GM19099 (cell line): ENCODE data around the gene ELF3.

Experiments used
- POLR2A ChIP-seq: IDR thresholded peaks from 3 replicates; pipeline ENCODE4 v1.6.1; 2011; ENCODE audit warnings: low read depth; ENCODE audit not compliant: insufficient read length; ENCODE audit errors: extremely low read depth

The ELF3 gene

GRCh38 chr1:202010180-202011015 lies at the start of gene ELF3:
ELF3 (plus strand) TSS chr1:202010587; CDS start chr1:202011137, 550 bp downstream.
- peak; percentile 92 for TF ChIP-seq POLR2A

- no peak for TF ChIP-seq POLR2A
These were observed 46.1 kb upstream of the ELF3 start for GRCh38 chr1:201964261-201964660.

- TF ChIP-seq POLR2A, result no peak
These were observed 44.2 kb upstream of the ELF3 start for GRCh38 chr1:201966171-201966570.

DNA sequence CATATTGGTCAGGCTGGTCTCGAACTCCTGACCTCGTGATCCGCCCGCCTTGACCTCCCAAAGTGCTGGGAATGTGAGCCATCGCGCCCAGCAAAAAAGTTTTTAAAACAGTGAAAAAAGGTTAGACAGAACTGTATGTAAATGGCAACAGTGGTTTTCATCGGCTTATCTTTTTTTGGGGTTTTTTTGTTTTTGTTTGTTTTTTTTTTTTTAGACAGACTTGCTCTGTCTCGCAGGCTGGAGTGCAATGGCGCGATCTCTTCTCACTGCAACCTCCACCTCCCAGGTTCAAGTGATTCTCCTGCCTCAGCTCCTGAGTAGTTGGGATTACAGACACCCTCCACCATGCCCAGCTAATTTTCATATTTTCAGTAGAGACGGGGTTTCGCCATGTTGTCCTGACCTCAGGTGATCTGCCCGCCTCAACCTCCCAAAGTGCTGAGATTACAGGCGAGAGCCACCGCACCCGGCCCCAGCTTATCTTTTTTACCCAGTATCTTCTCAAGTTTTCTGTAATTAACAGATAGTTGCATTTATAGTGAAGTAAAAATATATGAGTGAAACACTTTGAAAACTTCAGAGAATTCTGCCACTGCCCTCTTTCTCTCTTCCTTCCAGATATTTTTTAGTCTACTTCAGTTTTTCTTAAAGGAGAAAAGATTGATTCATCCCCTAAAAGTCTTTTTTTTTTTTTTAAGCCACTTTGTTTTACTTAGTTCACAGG lies 42.0 kb upstream of the ELF3 start:
- no peak for TF ChIP-seq POLR2A

DNA sequence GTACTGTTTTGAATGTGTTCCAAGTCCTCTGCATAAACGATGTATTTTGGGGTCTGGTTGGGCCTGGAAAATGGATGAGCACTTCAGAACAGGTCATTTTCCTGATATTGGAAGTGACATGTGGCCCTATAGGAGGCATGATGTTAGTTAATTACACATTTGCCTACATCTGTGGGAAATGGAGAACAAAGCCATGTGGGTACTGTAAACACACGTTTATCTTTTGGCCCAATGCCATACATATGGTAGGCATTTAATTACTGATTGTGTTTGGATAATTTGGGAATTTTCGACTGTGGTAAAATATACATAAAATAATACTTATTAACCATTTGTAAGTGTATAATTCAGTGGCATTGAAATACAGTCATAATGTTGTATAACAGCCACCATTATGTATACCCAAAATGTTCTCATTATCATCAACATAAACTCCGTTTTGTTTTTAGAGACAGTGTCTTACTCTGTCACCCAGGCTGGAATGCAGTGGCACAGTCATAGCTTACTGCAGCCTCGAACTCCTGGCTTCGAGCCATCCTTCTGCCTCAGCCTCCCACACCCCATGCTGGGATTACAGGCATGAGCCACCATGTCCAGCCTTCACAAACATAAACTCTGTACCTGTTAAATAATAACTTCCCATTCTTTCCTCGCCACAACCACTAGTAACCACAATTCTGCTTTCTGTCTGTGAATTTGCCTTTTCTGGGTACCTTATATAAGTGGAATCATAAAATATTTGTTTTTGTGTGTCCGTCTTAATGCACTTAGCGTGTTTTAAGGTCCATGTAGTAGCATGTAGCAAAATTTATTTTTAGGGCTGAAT lies 39.8 kb upstream of the ELF3 start:
- TF ChIP-seq POLR2A, result no peak

- no peak for TF ChIP-seq POLR2A
These were observed 28.2 kb upstream of the ELF3 start for GRCh38 chr1:201982082-201982622.

DNA sequence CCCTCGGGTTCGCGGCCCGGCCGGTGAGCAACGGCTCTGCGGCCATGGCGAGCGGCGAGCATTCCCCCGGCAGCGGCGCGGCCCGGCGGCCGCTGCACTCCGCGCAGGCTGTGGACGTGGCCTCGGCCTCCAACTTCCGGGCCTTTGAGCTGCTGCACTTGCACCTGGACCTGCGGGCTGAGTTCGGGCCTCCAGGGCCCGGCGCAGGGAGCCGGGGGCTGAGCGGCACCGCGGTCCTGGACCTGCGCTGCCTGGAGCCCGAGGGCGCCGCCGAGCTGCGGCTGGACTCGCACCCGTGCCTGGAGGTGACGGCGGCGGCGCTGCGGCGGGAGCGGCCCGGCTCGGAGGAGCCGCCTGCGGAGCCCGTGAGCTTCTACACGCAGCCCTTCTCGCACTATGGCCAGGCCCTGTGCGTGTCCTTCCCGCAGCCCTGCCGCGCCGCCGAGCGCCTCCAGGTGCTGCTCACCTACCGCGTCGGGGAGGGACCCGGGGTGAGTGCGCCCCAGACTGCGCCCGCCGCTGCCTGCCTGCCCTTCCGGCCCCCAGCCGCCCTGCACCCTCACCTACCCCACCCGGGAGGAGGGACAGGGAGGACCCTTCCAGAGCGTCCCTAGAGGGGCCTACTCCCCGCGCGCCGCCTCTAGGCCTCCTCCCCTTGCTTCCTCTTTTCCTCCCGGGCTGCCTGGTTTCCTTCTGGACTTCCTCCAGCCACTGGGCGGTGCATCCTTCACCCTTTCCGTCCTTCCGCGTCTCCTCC lies 27.6 kb upstream of the ELF3 start, which contains the start of gene RNPEP:
TSS of gene RNPEP (plus strand) at position 26 of the 757 bp plus-strand sequence. CDS start at position 45, 19 bp downstream.
- TF ChIP-seq POLR2A, result peak; percentile 76

DNA sequence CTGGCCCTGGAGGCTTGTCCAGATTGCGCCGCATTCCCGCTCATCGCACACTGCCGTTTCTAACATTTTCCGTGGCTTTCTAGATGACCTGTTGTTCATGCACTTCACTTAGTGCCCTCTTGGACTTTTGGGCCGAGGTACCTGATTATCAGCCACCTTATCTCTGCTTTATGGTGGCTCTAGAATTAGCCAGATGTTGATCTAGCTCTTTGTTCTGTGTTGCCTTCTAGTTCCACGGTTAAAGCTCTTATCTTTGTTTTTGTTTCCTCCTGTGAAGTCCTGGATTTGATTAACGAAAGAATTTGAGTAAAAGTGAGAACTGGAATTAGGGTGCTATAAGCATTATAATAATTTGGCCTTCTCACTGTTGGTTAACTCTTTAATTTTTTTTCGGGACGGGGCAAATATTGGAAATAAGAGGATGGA lies 27.0 kb upstream of the ELF3 start:
- TF ChIP-seq POLR2A, result no peak

DNA sequence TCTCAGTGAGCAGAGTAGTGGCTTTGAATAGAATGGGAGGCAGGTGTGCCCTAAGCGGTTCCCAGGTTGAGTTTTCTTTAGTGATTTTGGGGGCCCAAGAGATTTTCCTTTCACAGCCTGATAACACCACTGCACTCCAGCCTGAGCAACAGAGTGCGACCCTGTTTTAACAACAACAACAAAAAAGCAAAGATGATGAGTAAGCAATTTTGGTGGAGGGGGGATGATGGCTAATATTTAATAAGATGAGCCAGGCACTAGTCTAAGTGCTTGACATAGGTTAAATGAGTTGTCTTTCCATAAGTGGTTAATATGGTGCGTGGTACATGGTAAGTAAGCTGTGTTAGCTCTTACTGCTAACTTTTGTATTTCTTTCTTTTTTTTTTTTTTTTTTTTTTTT lies 25.9 kb upstream of the ELF3 start:
- TF ChIP-seq POLR2A, result no peak

DNA sequence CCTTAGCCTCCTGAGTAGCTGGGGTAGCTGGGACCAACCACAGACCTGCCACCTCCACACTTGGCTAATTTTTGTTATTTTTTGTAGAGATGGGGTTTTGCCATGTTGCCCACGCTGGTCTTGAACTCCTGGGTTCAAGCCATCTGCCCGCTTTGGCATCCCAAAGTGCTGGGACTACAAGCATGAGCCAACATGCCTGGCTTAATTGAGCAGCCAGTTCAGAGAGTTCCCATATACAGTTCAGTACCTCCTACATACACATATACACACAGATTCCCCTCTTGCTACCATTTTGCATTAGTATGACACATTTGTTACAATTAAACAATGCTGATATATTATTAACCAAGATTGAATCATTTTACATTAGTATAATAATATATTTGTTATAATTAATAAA lies 25.0 kb upstream of the ELF3 start:
- TF ChIP-seq POLR2A, result no peak

DNA sequence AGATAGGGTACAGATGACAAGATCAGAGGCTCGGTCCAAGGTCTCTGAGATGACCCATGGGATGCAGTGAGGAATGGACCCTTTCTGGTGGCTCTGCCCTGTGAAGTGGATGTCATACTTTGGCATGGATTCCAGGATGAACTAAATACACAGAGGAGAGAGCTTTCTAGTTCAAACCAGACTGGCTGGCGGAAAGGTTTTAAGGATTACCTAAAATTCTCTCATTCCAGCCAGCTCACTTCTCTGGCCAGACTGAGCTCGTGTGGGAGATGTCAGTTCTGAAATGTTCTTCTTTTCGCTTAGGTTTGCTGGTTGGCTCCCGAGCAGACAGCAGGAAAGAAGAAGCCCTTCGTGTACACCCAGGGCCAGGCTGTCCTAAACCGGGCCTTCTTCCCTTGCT lies 21.8 kb upstream of the ELF3 start:
- TF ChIP-seq POLR2A, result no peak

- no peak for TF ChIP-seq POLR2A
These were observed 20.8 kb upstream of the ELF3 start for GRCh38 chr1:201989354-201990128.

DNA sequence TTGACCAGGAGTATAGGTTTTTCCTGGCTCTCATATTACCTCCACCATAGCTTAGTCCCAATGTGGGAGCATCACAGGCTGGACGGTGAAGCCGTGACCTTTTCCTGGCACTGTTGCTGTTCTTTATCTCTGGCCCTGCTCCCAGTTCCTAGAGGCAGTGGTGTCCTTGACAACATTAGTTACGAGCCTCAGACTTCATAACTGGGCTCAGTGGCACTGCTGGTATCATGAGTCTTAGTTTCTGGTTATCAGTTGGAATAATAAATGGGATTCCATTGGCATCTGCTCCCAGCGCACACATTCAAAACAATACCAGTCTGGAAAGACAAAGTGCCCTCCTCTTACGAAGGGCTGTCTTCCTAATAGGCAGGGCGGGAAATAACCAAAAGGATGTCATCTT lies 20.0 kb upstream of the ELF3 start:
- TF ChIP-seq POLR2A, result no peak

- no peak for TF ChIP-seq POLR2A
These were observed 10.7 kb upstream of the ELF3 start for GRCh38 chr1:201999625-202000238.

DNA sequence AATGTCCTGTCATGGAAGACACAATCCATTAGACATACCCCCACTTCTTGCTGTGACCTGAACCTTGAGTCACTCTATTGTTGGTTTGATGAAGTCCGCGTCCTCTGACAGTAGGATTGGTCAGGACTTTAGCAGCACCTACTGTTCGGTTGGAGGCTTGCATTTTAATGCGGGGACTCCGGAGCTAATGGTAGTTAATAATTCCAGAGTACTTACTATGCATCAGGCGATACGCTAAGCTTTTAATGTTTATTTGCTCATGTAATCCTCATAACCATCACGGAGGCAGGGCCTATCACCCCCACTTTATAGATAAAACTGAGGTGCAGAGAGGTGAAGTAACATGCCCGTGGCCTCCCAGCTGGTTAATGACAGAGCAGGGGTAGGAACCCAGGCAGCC lies 7.9 kb upstream of the ELF3 start:
- TF ChIP-seq POLR2A, result no peak
